HepG2 (cell line): ENCODE data around the gene CDT1. TPM values are rescaled to one million over a fixed set of nuclear protein-coding genes. Genes with fewer than 3 reads are reported as not detected.

Experiments used
- ARID3A ChIP-seq: IDR thresholded peaks from 2 replicates; pipeline ENCODE4 v1.6.1; 2012; ENCODE audit warnings: low read depth, low read length, improper control_type of control experiment
- ELF3 ChIP-seq: IDR thresholded peaks from 2 replicates; pipeline ENCODE4 v1.6.1; 2016; ENCODE audit warnings: missing genetic modification reagents, missing compliant biosample characterization
- MBD4 ChIP-seq: IDR thresholded peaks from 2 replicates; pipeline ENCODE4 v1.6.1; 2012; ENCODE audit warnings: low read length, inconsistent platforms, borderline replicate concordance
- MLX ChIP-seq: IDR thresholded peaks from 2 replicates; pipeline ENCODE4 v1.6.1; 2016
- NFAT5 ChIP-seq: sonication (generic); formaldehyde crosslinking; IDR thresholded peaks from 2 replicates; pipeline ENCODE4 v1.4.0; 2020; ENCODE audit warnings: missing genetic modification reagents
- NFIB ChIP-seq: sonication (generic); formaldehyde crosslinking; IDR thresholded peaks from 2 replicates; pipeline ENCODE4 v1.9.0; 2021; ENCODE audit warnings: missing genetic modification reagents, mild to moderate bottlenecking, borderline replicate concordance
- PAWR ChIP-seq: sonication (generic); formaldehyde crosslinking; IDR thresholded peaks from 2 replicates; pipeline ENCODE4 v1.4.0; 2020; ENCODE audit warnings: missing genetic modification reagents, mild to moderate bottlenecking, borderline replicate concordance
- SAFB2 ChIP-seq: sonication (generic); formaldehyde crosslinking; IDR thresholded peaks from 2 replicates; pipeline ENCODE4 v1.5.1; 2020; ENCODE audit warnings: missing genetic modification reagents, low read depth, mild to moderate bottlenecking, borderline replicate concordance
- TBP ChIP-seq: sonication (generic); formaldehyde crosslinking; IDR thresholded peaks from 2 replicates; pipeline ENCODE4 v1.5.0; 2020; ENCODE audit warnings: missing genetic modification reagents
- WIZ ChIP-seq: sonication (generic); formaldehyde crosslinking; IDR thresholded peaks from 2 replicates; pipeline ENCODE4 v1.5.1; 2020; ENCODE audit warnings: mild to moderate bottlenecking, missing genetic modification reagents
- ZBTB38 ChIP-seq: sonication (generic); formaldehyde crosslinking; IDR thresholded peaks from 2 replicates; pipeline ENCODE4 v1.5.1; 2020; ENCODE audit warnings: mild to moderate bottlenecking, missing genetic modification reagents
- ZNF367 ChIP-seq: sonication (generic); formaldehyde crosslinking; IDR thresholded peaks from 2 replicates; pipeline ENCODE4 v1.4.0; 2020; ENCODE audit warnings: missing genetic modification reagents, borderline replicate concordance
- ZNF557 ChIP-seq: sonication (generic); formaldehyde crosslinking; IDR thresholded peaks from 2 replicates; pipeline ENCODE4 v1.4.0; 2020; ENCODE audit warnings: missing genetic modification reagents
- ZNF639 ChIP-seq: conservative IDR thresholded peaks from 2 replicates; pipeline ENCODE4 v1.6.1; 2018; ENCODE audit warnings: missing genetic modification reagents
- ZNF777 ChIP-seq: sonication (generic); formaldehyde crosslinking; IDR thresholded peaks from 2 replicates; pipeline ENCODE4 v1.4.0; 2020; ENCODE audit warnings: missing genetic modification reagents
- ZSCAN25 ChIP-seq: sonication (generic); formaldehyde crosslinking; IDR thresholded peaks from 2 replicates; pipeline ENCODE4 v1.8.0; 2022; ENCODE audit warnings: mild to moderate bottlenecking, missing genetic modification reagents
- polyA plus RNA-seq, 8 experiments: library from polyadenylated mRNA; depleted of rRNA in 3 of 8; stranded (reverse) in 7 of 8; unstranded in 1 of 8; fragments of >200 nt; fragmentation: Illumina TruSeq in 4 of 8; extraction: Trizol in 4 of 8; gene quantifications; 2 replicates each; pipeline versions ENCODE4 v1.2.1 to v1.2.3, GENCODE V29; 2011 to 2016; ENCODE audit warnings: low read depth in 4 of 8, missing spikeins in 1 of 8, mixed read lengths in 1 of 8; ENCODE audit not compliant: insufficient read depth in 1 of 8
- total RNA-seq, 5 experiments: library from RNA; depleted of rRNA; stranded (reverse); fragments of >200 nt; fragmentation: Illumina TruSeq; extraction: Trizol; gene quantifications; 2 replicates each; pipeline ENCODE4 v1.2.3, GENCODE V29; 2016; ENCODE audit warnings: low read depth in 1 of 5
- TF ChIP-seq, protein P1 (sequence below): sonication (generic); formaldehyde crosslinking; conservative IDR thresholded peaks from 2 replicates; pipeline ENCODE4 v1.5.0; 2020; ENCODE audit warnings: missing genetic modification reagents
- TF ChIP-seq, protein P2 (sequence below): sonication (generic); formaldehyde crosslinking; IDR thresholded peaks from 2 replicates; pipeline ENCODE4 v1.5.1; 2020; ENCODE audit warnings: missing genetic modification reagents, mild to moderate bottlenecking, borderline replicate concordance

Gene CDT1
- total and polyA plus RNA-seq, 2 of the 13 experiments (the other 11 are each of a cell fraction or from before 2014, with no cell fraction given), result 23.1 to 23.8 TPM

DNA sequence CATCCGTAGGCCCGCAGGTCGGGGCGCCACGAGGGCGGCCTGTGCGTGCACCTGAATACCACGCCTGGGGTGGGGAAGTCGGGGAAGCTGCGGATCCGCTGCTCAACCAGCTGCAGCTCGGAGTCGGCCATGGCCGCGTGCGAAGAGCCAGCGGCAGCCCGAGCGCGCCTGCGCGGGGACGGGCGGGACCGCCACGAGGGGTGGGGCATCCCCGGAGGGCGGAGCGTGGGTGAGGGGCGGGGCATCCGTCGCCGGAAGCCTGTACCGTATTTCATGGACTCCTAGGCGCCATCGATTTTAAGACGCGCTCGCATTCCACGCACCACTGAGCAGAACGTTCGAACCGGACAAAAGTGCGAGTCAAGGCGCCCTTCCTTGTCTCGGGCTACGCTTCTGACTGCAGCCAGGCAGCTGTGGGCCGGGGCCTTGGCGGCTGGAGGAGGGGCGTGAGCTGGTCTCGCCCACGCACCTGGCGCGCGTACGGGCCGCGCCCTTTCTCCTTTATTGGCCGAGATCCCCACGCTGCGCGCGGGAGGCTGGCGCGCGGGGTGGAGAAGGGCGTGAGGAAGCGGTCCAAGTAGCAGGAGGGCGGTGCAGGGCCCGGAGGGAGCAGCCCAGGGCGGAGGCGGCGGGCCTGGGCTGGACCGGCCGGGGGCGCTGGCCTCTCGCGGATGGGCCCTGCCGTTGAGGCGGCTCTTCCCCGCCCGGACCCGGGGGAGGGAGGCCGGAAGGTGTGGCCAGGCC, 8.4 kb downstream of the CDT1 start, which contains the start of gene APRT (continued):
- TF ChIP-seq, protein P1, sequence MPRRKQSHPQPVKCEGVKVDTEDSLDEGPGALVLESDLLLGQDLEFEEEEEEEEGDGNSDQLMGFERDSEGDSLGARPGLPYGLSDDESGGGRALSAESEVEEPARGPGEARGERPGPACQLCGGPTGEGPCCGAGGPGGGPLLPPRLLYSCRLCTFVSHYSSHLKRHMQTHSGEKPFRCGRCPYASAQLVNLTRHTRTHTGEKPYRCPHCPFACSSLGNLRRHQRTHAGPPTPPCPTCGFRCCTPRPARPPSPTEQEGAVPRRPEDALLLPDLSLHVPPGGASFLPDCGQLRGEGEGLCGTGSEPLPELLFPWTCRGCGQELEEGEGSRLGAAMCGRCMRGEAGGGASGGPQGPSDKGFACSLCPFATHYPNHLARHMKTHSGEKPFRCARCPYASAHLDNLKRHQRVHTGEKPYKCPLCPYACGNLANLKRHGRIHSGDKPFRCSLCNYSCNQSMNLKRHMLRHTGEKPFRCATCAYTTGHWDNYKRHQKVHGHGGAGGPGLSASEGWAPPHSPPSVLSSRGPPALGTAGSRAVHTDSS, result 0 out of 2 replicates have a peak, but pooled peaks have one; percentile 48
- TF ChIP-seq ZSCAN25, result peak; percentile 66
- no peak for TF ChIP-seq MBD4
- no peak for TF ChIP-seq ARID3A
- peak; percentile 6; the same call in 1 of the 2 replicates for TF ChIP-seq NFAT5 (CRISPR knock-in tag)
- TF ChIP-seq SAFB2, result peak; percentile 83; the same call in 1 of the 2 replicates
- TF ChIP-seq ZBTB38 (CRISPR knock-in tag), result peak; percentile 73
- TF ChIP-seq TBP (CRISPR knock-in tag), result no peak
- TF ChIP-seq ZNF777, result peak; percentile 60
- peak; percentile 73 for TF ChIP-seq ZNF639 (CRISPR knock-in tag)
- TF ChIP-seq ELF3, result 0 out of 2 replicates have a peak, but pooled peaks have one; percentile 40
- TF ChIP-seq WIZ (CRISPR knock-in tag), result peak; percentile 90
- TF ChIP-seq ZNF367 (CRISPR knock-in tag), result no peak
- no peak for TF ChIP-seq NFIB (CRISPR knock-in tag)
- no peak for TF ChIP-seq MLX (CRISPR knock-in tag)
- TF ChIP-seq, protein P2, sequence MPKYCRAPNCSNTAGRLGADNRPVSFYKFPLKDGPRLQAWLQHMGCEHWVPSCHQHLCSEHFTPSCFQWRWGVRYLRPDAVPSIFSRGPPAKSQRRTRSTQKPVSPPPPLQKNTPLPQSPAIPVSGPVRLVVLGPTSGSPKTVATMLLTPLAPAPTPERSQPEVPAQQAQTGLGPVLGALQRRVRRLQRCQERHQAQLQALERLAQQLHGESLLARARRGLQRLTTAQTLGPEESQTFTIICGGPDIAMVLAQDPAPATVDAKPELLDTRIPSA (CRISPR knock-in tag), result no peak; the same call in none of the 2 replicates
- peak; percentile 85 for TF ChIP-seq PAWR (CRISPR knock-in tag)
- TF ChIP-seq ZNF557 (CRISPR knock-in tag), result peak; percentile 74; the same call in 1 of the 2 replicates
